Measurements from ENCODE around the gene PVR.
"Not testable (repeated sequence)": the region's sequence is repeated elsewhere in the genome, so short reads cannot be mapped to it uniquely, and the experiment has no call there.

PVR gene

GRCh38 chr19:44618640-44619357 is 24.9 kb upstream of the PVR start:
- no peak for DNase-seq

GRCh38 chr19:44620667-44621066 is 23.0 kb upstream of the PVR start:
- no peak for DNase-seq

GRCh38 chr19:44621367-44621766 is 22.3 kb upstream of the PVR start:
- DNase-seq = no peak

GRCh38 chr19:44623080-44623479 is 20.6 kb upstream of the PVR start:
- DNase-seq = peak; percentile 68

- DNase-seq = no peak
Observed at GRCh38 chr19:44623626-44624025, 20.1 kb upstream of the PVR start.

GRCh38 chr19:44624840-44625354 is 18.8 kb upstream of the PVR start:
- DNase-seq = no peak

GRCh38 chr19:44625637-44626036 is 18.1 kb upstream of the PVR start:
- not testable (repeated sequence) for DNase-seq

GRCh38 chr19:44626048-44626624 is 17.6 kb upstream of the PVR start:
- DNase-seq = no peak

GRCh38 chr19:44627631-44628030 is 16.1 kb upstream of the PVR start:
- DNase-seq = no peak

- DNase-seq = no peak
Observed at GRCh38 chr19:44628793-44629192, 14.9 kb upstream of the PVR start.

- DNase-seq = not testable (repeated sequence)
Observed at GRCh38 chr19:44631611-44632010, 12.1 kb upstream of the PVR start.

- not testable (repeated sequence) for DNase-seq
Observed at GRCh38 chr19:44634058-44634457, 9.7 kb upstream of the PVR start.

GRCh38 chr19:44634785-44635184 is 8.9 kb upstream of the PVR start:
- no peak for DNase-seq

GRCh38 chr19:44635581-44636438 is 7.9 kb upstream of the PVR start:
- DNase-seq = peak; percentile 68

GRCh38 chr19:44636439-44637389 is 7.0 kb upstream of the PVR start:
- no peak for DNase-seq

GRCh38 chr19:44637390-44637764 is 6.3 kb upstream of the PVR start:
- DNase-seq = no peak

GRCh38 chr19:44640518-44640917 is 3.2 kb upstream of the PVR start:
- DNase-seq = no peak

- DNase-seq = no peak
Observed at GRCh38 chr19:44641501-44642265, 2.0 kb upstream of the PVR start.

GRCh38 chr19:44642377-44642776 is 1.3 kb upstream of the PVR start:
- DNase-seq = no peak

- no peak for DNase-seq
Observed at GRCh38 chr19:44644402-44645016, 799 bp downstream of the PVR start.

- no peak for DNase-seq
Observed at GRCh38 chr19:44645407-44646048, 1.8 kb downstream of the PVR start.

Data from GF-D8 (cell line).